ACC112 (cell line): ENCODE measurements around the gene TXNDC16.
"Not testable (repeated sequence)": the region's sequence is repeated elsewhere in the genome, so short reads cannot be mapped to it uniquely, and the experiment has no call there.

Experiments
- H2AFZ ChIP-seq: fragments of 200-600 bp; sonication (generic); one replicate; pipeline ENCODE4 v1.6.0; 2017; ENCODE audit warnings: antibody characterized with exemption, low read length; ENCODE audit not compliant: unreplicated experiment
- H3K27ac ChIP-seq: fragments of 200-600 bp; sonication (generic); 2 replicates; pipeline ENCODE4 v1.5.1; 2014; ENCODE audit warnings: low read depth, mild to moderate bottlenecking, antibody characterized with exemption, low read length, moderate library complexity
- H3K27me3 ChIP-seq: fragments of 200-600 bp; sonication (generic); 2 replicates; pipeline ENCODE4 v1.6.1; 2014; ENCODE audit warnings: mild to moderate bottlenecking, antibody characterized with exemption, low read length, moderate library complexity, mixed read lengths; ENCODE audit not compliant: insufficient read depth
- H3K36me3 ChIP-seq: fragments of 200-600 bp; sonication (generic); 2 replicates; pipeline ENCODE4 v1.6.1; 2016; ENCODE audit warnings: mild to moderate bottlenecking, antibody characterized with exemption, low read length, moderate library complexity, mixed read lengths; ENCODE audit not compliant: insufficient read depth
- H3K4me1 ChIP-seq: fragments of 200-600 bp; sonication (generic); one replicate; pipeline ENCODE4 v1.6.1; 2016; ENCODE audit warnings: low read length, mixed read lengths; ENCODE audit not compliant: insufficient read depth, unreplicated experiment, control insufficient read depth
- H3K4me3 ChIP-seq: fragments of 200-600 bp; sonication (generic); 2 replicates; pipeline ENCODE4 v1.5.1; 2014; ENCODE audit warnings: mild to moderate bottlenecking, low read depth, low read length
- H3K79me2 ChIP-seq: fragments of 200-600 bp; sonication (generic); one replicate; pipeline ENCODE4 v1.6.0; 2016; ENCODE audit warnings: low read length; ENCODE audit not compliant: control insufficient read depth, unreplicated experiment, insufficient read depth

TXNDC16 gene

DNA sequence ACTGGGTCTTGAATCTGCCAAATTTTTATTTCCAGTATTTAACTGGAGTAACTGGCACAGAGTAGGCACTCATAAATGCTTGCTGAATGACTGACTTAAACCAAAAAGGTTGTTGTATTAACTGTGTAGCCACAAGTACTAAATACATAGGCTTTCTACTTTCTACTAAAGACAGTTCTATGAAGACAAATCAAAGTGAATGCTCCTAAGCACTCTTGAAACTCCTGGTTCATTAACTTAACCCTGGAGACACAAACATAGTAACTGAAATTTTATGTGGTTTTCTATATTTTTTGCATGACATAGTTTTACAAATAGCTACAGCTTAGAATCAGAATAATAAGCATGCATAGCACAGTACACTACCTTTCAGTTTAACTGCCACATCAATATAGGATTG is 70.4 kb downstream of the TXNDC16 start:
- Histone ChIP-seq H3K27me3 (no peaks in the 10 kb centered on the region), H3K4me1 (no peaks in the 10 kb centered on the region), H3K4me3 (no peak overlapping the region), H2AFZ (no peak overlapping the region), H3K36me3 (no peaks in the 10 kb centered on the region), H3K79me2 (no peaks in the 10 kb centered on the region), H3K27ac (no peak overlapping the region)

DNA sequence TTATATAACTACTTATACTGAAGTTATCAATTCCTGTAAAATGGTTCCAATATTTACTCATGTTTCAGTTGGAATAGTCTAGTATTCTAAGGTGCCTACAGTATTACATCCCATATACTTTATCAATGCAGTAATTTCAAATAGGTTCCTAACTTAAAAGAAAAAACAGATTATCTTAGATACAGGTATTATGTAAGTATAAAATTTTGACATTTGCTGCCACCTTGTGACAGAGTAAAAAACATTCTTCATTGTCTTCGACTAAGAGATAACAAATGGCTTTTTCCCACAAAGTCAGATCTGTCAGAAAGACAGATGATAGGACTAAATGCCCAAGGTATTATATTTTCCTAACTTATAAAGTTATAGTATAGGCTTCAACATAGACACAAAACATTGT is 78.7 kb downstream of the TXNDC16 start:
- Histone ChIP-seq H2AFZ (no peak overlapping the region), H3K4me1 (no peaks in the 10 kb centered on the region), H3K27me3 (no peaks in the 10 kb centered on the region), H3K36me3 (no peaks in the 10 kb centered on the region), H3K27ac (no peak overlapping the region), H3K4me3 (no peak overlapping the region), H3K79me2 (no peaks in the 10 kb centered on the region)

GRCh38 chr14:52472728-52473127 is 79.6 kb downstream of the TXNDC16 start:
- H3K4me1 ChIP-seq, result no peaks in the 10 kb centered on the region
- H3K27me3 ChIP-seq, result no peaks in the 10 kb centered on the region
- H3K79me2 ChIP-seq, result no peaks in the 10 kb centered on the region
- H3K27ac ChIP-seq, result no peak overlapping the region
- no peak overlapping the region for H3K4me3 ChIP-seq
- H3K36me3 ChIP-seq, result no peaks in the 10 kb centered on the region
- H2AFZ ChIP-seq, result no peak overlapping the region

DNA sequence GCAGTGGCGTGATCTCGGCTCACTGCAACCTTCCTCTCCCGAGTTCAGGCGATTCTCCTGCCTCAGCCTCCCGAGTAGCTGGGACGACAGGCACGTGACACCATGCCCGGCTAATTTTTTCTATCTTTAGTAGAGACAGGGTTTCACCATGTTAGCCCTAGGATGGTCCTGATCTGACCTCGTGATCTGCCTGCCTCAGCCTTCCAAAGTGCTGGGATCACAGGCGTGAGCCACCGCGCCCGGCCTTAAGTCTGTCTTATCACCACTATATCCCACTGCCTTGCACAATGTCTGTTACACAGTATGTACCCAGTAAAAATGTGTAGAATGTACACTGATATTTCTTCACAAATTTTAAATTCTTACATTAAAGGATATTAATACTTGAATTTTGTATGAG is 80.1 kb downstream of the TXNDC16 start:
- H3K27ac ChIP-seq, H3K4me3 ChIP-seq, H2AFZ ChIP-seq, H3K27me3 ChIP-seq, H3K36me3 ChIP-seq, H3K4me1 ChIP-seq, H3K79me2 ChIP-seq: not testable (repeated sequence)

GRCh38 chr14:52467515-52468266 is 84.6 kb downstream of the TXNDC16 start:
- H3K4me1 ChIP-seq, result no peaks in the 10 kb centered on the region
- H3K36me3 ChIP-seq, result no peaks in the 10 kb centered on the region
- H3K4me3 ChIP-seq, result no peak overlapping the region
- H3K79me2 ChIP-seq, result no peaks in the 10 kb centered on the region
- no peaks in the 10 kb centered on the region for H3K27me3 ChIP-seq
- no peak overlapping the region for H2AFZ ChIP-seq
- H3K27ac ChIP-seq, result no peak overlapping the region

- no peak overlapping the region for H2AFZ ChIP-seq
- H3K36me3 ChIP-seq, result no peaks in the 10 kb centered on the region; the same call in none of the 2 replicates
Observed at GRCh38 chr14:52464175-52464574, 88.1 kb downstream of the TXNDC16 start.

GRCh38 chr14:52463375-52463774 is 88.9 kb downstream of the TXNDC16 start:
- Histone ChIP-seq H3K4me1 (peaks cover 4% of the 10 kb centered on the region), H3K79me2 (no peaks in the 10 kb centered on the region), H3K36me3 (no peaks in the 10 kb centered on the region; the same call in none of the 2 replicates), H3K27me3 (no peaks in the 10 kb centered on the region), H3K4me3 (no peak overlapping the region), H2AFZ (no peak overlapping the region), H3K27ac (no peak overlapping the region)

More at GRCh38 chr14:52464175-52464574, 88.1 kb downstream of the TXNDC16 start:
- H3K27me3 ChIP-seq, result no peaks in the 10 kb centered on the region
- H3K4me3 ChIP-seq, result no peak overlapping the region
- no peak overlapping the region for H3K27ac ChIP-seq
- no peaks in the 10 kb centered on the region for H3K79me2 ChIP-seq
- H3K4me1 ChIP-seq, result peaks cover 3% of the 10 kb centered on the region

DNA sequence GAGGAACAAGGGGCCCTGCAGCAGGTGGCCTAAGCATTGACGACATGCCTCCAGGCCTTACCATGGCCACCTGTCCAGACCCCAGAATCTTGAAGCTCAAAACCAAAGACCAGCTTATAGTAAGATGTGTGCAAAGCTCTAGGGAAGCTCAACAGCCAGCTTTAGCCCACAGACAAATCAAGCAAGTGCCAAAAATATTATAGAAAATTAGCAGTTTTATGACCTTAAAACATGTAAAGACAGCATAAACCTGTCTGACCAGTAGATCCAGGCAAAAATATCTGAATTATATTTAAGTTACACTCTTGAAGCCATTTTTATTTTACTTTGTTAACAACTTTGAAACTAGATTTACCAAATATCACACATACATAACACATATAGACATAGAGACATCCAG is 90.6 kb downstream of the TXNDC16 start:
- H3K36me3 ChIP-seq, result no peaks in the 10 kb centered on the region; the same call in none of the 2 replicates
- H3K79me2 ChIP-seq, result no peaks in the 10 kb centered on the region
- no peaks in the 10 kb centered on the region for H3K27me3 ChIP-seq
- H3K27ac ChIP-seq, result no peak overlapping the region
- peaks cover 15% of the 10 kb centered on the region for H3K4me1 ChIP-seq
- no peak overlapping the region for H3K4me3 ChIP-seq
- H2AFZ ChIP-seq, result no peak overlapping the region

DNA sequence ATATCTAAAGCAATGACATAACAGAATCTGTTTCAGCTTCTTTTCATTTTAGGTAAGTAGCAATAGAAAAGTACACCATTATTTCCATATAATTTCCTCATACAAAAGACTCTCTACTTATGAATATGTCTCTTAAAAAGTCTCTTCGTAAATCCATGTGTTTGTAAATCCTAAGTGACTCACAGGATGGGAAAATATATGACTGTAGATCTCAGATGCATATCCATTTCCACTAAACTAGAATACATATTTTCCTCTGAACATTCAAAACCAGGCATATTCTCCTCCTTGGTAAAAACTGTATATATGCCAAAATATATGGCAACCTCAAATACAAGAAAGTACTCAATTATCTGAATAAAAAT is 93.6 kb downstream of the TXNDC16 start:
- peaks cover 35% of the 10 kb centered on the region for H3K4me1 ChIP-seq
- H2AFZ ChIP-seq, result peak overlapping the region; percentile 19
- no peaks in the 10 kb centered on the region for H3K27me3 ChIP-seq
- no peaks in the 10 kb centered on the region for H3K79me2 ChIP-seq
- no peaks in the 10 kb centered on the region; the same call in none of the 2 replicates for H3K36me3 ChIP-seq
- H3K4me3 ChIP-seq, result peak overlapping the region; percentile 61
- H3K27ac ChIP-seq, result peak overlapping the region; percentile 97

DNA sequence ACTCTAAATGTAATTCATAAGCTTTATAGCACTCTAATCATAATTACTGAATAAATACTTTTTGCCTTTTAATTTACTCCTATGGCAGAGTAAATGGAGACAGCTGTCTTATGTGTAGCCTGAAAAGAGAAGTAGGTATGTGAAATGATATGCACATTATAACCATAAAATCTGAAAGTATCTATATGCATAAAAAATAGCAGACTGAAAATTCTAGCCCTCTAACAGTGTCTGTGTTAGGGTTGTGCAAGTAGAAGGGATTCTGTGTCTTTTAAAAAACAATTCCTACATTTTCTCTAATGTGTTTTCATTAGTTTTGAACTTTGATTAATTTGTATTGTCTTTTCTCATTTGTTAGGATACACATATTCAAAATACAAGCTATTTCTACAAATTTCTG is 94.9 kb downstream of the TXNDC16 start:
- Histone ChIP-seq H3K27ac (peak overlapping the region; percentile 97), H2AFZ (no peak overlapping the region), H3K79me2 (no peaks in the 10 kb centered on the region), H3K4me3 (no peak overlapping the region), H3K27me3 (no peaks in the 10 kb centered on the region), H3K4me1 (peaks cover 35% of the 10 kb centered on the region), H3K36me3 (no peaks in the 10 kb centered on the region; the same call in none of the 2 replicates)
